ENCODE results near the gene ZNF652.

ZNF652 gene

GRCh38 chr17:49390548-49391324 is 28.7 kb upstream of the ZNF652 start:
- TF ChIP-seq YY1 (IDR thresholded peaks at IDR 0.05; ENCODE audit: low read depth) (0 out of 2 replicates have a peak, but pooled peaks have one; percentile 23), CREB1 (IDR thresholded peaks at IDR 0.05; ENCODE audit: low read depth) (no peak), RAD21 (IDR thresholded peaks at IDR 0.05; ENCODE audit: low read depth) (no peak), FOXM1 (IDR thresholded peaks at IDR 0.05; ENCODE audit: borderline replicate concordance, low read depth) (peak; percentile 80), TCF12 (IDR thresholded peaks at IDR 0.05; ENCODE audit: low read depth) (no peak)

GRCh38 chr17:49389514-49390347 is 27.7 kb upstream of the ZNF652 start:
- 0 out of 2 replicates have a peak, but pooled peaks have one; percentile 8 for TF ChIP-seq MAX (IDR thresholded peaks at IDR 0.05)

- TF ChIP-seq RAD21 (IDR thresholded peaks at IDR 0.05; ENCODE audit: low read depth) (no peak), REST (IDR thresholded peaks at IDR 0.05; ENCODE audit: low read depth) (no peak), YY1 (IDR thresholded peaks at IDR 0.05; ENCODE audit: low read depth) (no peak), TAF1 (IDR thresholded peaks at IDR 0.05; ENCODE audit: low read depth) (no peak), FOXM1 (IDR thresholded peaks at IDR 0.05; ENCODE audit: borderline replicate concordance, low read depth) (no peak), EP300 (IDR thresholded peaks at IDR 0.05; ENCODE audit: borderline replicate concordance) (no peak)
Measured at GRCh38 chr17:49388692-49389513, 26.9 kb upstream of the ZNF652 start.

DNA sequence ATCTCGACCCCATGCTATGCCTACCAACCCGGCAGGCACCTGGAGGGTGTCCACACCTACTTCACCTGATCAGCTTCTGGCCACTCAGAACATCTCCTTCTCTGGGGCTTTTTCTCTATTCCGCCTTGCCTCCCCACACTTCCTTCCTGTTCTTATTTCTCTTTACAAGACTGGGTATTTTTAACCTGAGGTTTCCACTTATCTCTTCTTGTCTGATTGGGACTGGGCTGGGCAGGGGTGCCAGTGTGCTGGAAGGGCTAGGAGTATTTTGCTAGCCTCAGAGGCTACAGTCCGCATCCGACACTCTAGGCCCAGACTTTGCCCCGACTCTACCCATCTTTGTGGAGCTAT is 26.2 kb upstream of the ZNF652 start:
- no peak for TF ChIP-seq YY1 (IDR thresholded peaks at IDR 0.05; ENCODE audit: low read depth)
- TF ChIP-seq ZBTB7A (IDR thresholded peaks at IDR 0.05; ENCODE audit: low read depth): no peak
- no peak for TF ChIP-seq CEBPB (IDR thresholded peaks at IDR 0.05)
- TF ChIP-seq TCF12 (IDR thresholded peaks at IDR 0.05; ENCODE audit: low read depth): no peak
- no peak for TF ChIP-seq EP300 (IDR thresholded peaks at IDR 0.05; ENCODE audit: borderline replicate concordance)
- no peak for TF ChIP-seq USF1 (IDR thresholded peaks at IDR 0.05)
- no peak for TF ChIP-seq TEAD4 (IDR thresholded peaks at IDR 0.05)
- no peak for TF ChIP-seq TAF1 (IDR thresholded peaks at IDR 0.05; ENCODE audit: low read depth)
- no peak for TF ChIP-seq REST (IDR thresholded peaks at IDR 0.05; ENCODE audit: low read depth)
- TF ChIP-seq CREB1 (IDR thresholded peaks at IDR 0.05; ENCODE audit: low read depth): no peak
- TF ChIP-seq EGR1 (IDR thresholded peaks at IDR 0.05): no peak
- TF ChIP-seq NFIC (IDR thresholded peaks at IDR 0.05): no peak
- TF ChIP-seq RAD21 (IDR thresholded peaks at IDR 0.05; ENCODE audit: low read depth): no peak
- TF ChIP-seq MAX (IDR thresholded peaks at IDR 0.05): no peak

DNA sequence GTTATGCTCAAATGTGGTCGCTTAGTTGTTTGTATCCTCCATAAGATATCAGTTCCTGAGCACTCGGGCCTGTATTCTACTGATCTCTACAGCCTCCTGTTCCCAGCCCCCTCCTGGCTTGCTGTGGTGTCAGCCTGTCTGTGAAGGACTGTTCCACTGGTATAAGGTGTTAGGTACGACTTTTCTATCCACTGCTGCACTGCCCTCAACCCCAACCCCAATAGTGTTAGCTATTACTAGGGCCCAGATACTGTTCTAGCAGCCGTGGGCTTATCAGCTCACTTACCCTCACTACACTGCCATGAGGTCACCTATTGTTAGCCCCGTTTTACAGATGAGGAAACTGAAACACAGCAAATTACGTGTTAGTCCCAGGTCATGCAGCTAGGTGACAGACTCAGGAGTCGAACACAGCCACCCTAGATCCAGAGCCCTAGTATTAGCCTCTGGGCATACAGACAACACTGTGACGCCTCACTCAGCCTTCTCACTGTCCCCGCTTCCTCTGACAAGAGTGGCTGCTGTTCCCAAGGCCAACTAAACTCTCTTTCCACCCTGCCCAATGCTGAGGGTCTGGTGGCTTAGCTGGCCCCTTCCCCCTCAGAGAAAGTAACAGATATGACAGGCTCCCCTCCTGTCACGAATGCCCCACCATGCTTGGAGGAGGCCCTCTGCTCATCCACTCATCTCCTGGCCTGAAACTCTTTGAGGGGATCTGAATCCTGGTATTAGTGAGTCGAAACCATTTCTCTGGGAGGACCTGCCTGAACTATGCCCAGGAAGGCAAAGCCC is 25.6 kb upstream of the ZNF652 start:
- TF ChIP-seq TCF12 (IDR thresholded peaks at IDR 0.05; ENCODE audit: low read depth) (no peak), CEBPB (IDR thresholded peaks at IDR 0.05) (no peak), FOXM1 (IDR thresholded peaks at IDR 0.05; ENCODE audit: borderline replicate concordance, low read depth) (no peak), CREB1 (IDR thresholded peaks at IDR 0.05; ENCODE audit: low read depth) (no peak), TAF1 (IDR thresholded peaks at IDR 0.05; ENCODE audit: low read depth) (no peak), USF1 (IDR thresholded peaks at IDR 0.05) (no peak), NFIC (IDR thresholded peaks at IDR 0.05) (no peak), TEAD4 (IDR thresholded peaks at IDR 0.05) (no peak), REST (IDR thresholded peaks at IDR 0.05; ENCODE audit: low read depth) (no peak), ZBTB7A (IDR thresholded peaks at IDR 0.05; ENCODE audit: low read depth) (no peak), EGR1 (IDR thresholded peaks at IDR 0.05) (no peak), RAD21 (IDR thresholded peaks at IDR 0.05; ENCODE audit: low read depth) (no peak), EP300 (IDR thresholded peaks at IDR 0.05; ENCODE audit: borderline replicate concordance) (no peak), MAX (IDR thresholded peaks at IDR 0.05) (no peak), YY1 (IDR thresholded peaks at IDR 0.05; ENCODE audit: low read depth) (no peak)
